GM19035 (cell line): ENCODE data around the gene SLC2A9.

Experiments
- ATAC-seq: cut with Tn5 transposase; IDR thresholded peaks from one replicate; pipeline ENCODE4 v1.9.1; 2021; ENCODE audit not compliant: unreplicated experiment

SLC2A9 gene

DNA sequence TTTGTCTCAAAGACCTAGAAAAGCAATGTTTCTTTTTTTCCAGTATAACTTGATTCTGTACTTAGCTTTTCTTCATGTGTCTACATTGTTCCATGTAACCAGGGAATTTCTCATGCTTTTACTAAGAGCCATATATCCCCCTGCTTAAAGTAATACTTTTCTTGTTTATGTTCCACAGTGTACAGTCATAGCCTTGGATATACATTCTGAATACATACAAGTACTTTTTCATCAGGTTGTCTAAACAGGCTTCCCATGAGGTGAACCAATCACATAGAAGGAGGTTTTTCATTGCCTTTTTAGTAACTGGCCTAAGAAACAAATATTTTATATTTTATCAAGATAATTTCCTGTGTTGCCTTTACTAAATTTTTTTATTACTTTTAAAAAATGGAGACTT lies 52.8 kb downstream of the SLC2A9 start:
- no peak for ATAC-seq

DNA sequence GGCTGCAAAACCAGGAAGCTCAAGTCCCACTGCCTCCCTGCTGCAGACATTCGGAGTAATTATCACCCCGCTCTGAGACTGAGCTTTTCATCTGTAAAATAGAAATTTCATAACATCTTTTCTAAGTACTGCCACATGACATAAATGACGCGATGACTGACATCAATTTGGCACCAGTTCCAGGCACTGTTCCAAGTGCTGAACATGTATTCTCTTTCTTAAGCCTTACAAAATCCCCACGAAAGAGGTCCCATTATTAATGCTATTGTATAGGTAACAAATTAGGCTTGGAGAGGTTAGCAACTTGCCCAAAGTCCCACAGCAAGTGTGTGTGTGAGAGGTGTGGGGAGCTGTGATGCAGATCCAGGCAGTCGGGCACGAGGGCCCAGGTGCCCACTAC lies 56.4 kb downstream of the SLC2A9 start:
- no peak for ATAC-seq

DNA sequence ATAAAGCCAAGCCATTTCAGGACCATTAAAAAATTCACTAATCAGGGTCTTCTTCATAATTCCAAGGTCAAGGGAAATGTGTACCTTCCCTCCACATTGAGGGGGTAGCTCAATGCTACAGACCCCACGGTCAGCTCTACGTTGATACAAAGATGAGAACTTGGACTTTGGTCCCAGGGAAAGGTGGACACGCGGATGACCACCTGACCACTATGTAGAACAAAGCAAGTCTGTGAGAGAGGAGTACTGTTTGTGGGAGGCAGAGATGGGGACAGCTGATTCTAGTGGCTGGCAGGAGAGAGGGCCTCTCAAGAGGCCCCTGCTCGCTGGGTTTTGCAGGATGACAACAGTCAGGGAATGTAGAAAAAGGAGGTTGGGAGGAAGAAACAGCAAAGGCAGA lies 58.0 kb downstream of the SLC2A9 start:
- no peak for ATAC-seq

DNA sequence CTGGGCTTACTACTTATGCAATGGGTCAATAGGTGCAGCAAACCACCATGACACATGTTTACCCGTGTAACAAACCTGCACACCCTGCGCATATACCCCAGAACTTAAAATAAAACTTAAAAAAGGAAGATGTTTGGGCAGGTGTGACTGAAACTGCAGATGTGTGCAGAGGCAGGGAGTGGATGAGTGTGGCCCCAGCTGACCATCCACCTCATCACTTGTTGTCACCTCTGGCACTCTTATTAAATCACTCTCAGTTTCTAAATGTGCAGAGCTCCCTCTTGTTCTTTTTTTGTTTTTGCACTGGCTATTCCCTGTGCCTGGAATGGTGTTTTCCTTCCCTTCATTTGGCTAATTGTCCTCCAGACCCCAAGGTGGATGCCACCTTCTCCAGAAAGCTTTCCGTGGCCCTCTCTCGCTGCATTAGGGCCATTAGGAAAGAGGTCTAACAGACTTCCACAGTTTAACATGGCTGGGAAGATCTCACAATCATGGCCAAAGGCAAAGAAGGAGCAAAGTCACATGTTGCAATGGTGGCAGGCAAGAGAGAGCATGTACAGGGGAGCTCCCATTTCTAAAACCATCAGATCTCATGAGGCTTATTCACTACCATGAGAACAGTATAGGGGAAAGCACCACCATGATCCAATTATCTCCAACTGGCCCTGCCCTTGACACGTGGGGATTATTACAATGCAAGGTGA lies 58.5 kb downstream of the SLC2A9 start:
- ATAC-seq, result no peak

DNA sequence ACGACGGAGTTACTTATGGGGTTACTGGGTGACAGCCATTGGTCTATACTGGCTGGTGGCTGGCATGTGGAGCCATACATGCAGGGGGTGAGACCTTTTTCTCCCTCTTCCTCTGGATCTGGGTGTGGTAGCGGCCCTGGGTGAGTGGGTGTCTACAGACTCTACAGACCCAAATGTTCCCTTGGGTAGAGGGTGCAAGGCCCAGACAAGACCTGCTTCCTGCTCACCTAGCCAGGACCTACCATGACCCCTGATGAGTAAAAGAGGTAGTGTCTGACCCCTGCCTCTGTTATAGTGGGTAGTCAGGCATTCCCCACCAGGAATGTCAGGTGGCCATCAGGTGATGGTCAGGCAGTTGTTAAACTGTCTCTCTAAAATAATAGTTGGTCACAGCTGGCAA lies 66.8 kb downstream of the SLC2A9 start:
- no peak for ATAC-seq

DNA sequence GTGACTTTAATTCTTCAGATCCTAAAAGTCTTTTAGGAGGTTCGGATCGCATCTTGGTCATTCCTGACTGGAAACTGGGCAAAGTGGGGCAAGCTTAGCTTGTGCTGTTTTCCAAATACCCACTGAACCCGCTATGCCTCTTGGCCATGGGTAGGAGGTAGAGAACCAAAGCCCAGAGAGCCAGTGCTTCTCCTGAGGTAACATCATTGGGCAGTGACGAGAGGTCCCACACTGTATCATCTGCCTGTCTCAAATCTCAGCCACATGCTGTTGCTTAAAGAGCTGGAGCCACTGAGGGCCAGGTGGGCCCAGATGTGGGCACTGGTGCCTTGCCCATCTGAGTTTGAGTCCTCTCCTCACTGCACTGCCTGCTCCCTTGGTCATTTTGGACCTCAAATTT lies 68.2 kb downstream of the SLC2A9 start:
- no peak for ATAC-seq

DNA sequence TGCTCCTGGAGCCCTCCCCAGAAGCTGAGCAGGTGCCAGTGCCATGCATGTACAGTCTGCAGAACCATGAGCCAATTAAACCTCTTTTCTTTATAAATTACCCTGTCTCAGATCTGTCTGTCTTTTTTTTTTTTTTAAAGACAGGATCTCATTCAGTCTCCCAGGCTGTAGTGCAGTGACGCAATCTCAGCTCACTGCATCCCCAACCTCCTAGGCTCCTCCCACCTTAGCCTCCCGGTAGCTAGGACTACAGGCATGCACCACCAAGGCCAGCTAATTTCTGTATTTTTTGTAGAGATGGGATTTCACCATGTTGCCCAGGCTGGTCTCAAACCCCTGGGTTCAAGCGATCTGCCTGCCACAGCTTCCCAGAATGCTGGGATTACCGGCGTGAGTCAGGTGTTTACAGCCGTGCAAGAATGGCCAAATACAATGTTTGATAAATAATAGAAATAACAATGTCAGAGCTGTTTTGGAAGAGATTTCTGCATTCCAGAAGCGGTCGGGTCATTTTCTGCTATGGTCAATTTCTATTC lies 68.8 kb downstream of the SLC2A9 start:
- no peak for ATAC-seq

DNA sequence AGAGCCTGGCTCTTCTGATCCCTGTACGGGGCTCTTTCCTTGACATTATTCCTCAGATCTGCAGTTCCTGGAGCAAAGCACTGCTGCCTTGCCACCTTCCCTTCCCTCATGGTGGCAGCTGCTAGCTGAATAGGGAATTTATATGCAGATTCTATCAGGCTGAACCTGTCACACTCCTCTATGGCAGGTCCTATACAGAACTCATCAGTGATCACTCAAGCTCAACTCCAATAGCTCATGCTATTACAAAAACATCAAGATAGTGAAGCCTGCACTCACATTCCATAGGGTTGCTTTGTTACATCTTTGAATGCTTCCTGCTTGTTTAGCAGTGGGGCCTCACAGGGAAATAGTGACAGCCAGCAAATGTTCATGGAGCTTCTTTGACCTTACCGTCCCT lies 71.7 kb downstream of the SLC2A9 start:
- ATAC-seq, result no peak

DNA sequence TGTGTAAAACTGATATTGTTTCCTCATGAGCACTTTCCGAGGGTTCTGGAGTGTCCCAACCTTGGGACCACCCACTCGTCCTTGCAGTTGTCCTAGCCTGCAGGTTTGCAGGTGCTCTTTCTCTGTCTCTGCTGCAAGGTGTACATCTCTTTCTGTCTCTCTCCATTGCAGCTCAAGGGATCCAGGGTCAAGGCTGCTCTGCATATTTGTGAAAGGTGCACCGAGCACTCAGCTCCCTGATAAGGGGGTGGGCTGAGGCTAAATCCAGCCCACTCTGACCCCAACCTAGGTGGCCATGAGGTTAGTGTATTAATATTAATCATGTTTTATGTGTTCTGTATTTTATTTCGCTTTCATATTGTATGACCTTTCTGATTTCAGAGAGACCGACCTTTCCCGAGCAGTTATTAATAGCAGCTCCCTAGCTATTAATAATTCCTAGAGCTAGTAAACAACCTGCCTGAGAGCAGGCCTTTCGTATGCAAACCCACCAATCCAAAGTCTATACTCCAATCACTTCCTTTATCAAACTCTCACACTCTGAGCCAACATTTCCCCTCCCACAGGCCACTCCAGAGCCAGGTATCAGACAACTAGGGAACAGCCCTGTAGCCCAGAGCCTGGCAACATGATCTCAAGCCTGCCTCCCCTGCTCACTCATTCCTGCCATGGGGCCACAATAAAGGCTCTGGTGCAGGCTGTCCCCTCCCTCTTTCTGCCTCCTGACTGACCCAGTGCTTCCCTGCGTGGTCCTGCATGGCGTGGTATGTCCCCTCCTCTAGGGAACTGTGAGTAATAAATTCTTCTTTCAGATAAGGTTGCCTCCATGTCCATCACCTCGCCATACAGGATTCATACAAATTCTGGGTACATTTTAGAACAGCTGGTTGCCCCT lies 73.9 kb downstream of the SLC2A9 start:
- ATAC-seq, result no peak

DNA sequence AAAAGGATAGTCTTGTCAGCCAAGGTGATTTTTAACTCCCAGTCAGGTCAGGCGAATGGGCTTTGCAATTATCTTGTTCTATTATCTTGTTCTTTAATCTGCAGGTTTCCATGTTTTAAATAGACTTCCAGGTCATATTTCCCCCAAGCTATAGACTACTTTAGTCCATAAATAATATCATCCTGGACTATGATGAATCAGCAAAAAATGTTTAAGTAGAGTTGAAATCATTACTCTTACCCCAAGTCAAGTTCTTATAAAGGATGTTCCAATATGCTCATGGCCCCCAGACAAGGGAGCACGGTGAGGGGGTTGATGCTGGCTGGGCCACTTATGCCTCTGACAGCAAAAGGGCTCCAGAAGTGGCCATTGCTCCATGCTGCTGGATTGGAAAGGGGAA lies 75.1 kb downstream of the SLC2A9 start:
- no peak for ATAC-seq

DNA sequence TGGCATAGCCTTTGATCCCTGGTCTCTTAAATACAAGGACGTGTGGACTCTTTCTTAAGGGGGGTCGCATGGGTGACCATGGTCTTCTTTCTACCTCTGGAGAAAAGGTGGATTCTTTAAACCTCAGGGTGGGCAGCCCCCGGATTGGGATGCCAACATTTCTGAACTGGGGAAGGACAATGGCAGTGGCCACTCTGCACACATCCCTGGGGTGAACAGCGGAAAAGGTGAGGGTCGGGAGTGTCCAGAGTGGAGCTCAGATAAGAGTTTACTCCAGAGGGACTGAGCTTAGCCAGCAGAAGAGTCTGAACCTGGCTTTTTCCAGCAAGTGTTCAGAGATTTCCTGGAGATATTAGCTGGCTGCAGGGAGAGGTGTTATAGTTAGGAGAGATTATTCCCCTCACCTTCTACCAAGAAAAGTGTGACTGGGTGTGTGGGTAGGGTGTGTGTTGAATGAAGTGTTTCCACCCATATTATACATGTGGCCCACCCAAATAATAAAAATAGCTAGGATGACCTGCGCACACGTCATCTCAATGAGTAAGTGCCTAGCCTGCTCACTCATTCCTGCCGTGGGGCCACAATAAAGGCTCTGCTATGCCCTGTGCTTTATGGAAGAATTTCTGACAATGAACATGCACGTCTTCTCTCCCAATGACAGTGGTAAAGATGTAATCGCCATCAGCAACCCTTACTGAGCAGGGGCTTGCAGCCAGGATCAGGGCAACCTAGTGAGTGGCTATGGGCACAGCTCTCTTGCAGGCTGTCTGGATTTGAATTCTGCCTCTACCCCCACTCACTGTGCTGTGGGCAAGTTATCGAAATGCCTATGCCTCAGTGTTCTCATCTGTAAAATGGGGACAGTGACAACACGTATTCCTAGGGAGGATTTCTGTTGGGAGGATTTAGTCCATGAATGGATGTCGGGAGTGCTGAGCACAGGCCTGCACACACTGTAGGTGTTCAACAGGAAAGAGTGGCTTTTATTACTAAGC lies 76.6 kb downstream of the SLC2A9 start:
- no peak for ATAC-seq

DNA sequence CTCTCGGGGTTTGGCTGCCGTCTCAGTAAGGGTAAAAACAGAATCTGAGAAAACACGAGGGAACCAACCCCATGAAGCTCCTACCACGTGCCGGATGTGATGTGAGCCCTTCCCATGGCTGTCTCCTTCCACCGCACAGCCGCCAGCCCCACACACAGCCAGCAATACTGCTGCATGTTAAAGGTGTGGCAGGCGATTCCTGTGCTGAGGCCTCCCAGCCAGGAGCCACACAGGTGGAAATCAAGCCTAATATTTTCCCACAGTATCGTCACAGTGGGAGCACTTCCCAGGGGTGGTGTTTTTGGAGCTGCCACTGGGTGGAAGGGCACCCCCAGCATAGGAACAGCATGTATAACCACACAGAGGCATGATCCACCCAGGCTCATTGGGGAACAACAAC lies 77.5 kb downstream of the SLC2A9 start:
- no peak for ATAC-seq

DNA sequence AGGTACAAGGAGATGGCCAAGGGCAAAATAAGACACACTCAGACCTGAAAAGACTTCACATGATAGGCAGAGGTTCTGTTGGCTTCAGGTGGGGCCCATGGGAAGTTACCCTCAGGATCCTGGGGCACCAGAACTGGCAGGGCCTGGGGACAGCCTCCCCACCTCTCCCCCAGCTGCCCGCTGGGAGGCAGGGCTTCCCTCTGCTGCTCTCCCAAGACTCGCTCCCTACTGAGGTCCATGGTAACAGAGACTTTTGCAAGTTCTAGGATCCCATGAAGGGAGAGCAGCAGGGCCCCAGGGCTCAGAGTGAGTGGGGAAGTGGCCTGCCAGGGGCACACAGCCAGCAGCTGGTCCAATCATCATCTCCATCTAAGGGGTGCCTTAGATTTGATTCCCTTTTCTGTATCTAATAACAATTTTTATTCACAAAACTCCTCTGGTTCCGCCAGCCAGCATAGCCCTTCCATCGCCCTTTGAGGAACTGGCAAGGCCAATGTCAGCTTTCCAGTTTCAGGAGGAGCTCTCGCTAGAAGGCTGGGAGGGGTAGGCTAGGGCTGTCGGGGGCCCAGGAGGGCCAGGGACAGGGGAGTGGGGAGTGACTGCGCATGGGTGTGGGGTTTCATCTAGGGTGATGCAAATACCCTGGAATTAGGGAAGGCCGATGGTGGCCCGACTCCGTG lies 78.2 kb downstream of the SLC2A9 start:
- no peak for ATAC-seq

DNA sequence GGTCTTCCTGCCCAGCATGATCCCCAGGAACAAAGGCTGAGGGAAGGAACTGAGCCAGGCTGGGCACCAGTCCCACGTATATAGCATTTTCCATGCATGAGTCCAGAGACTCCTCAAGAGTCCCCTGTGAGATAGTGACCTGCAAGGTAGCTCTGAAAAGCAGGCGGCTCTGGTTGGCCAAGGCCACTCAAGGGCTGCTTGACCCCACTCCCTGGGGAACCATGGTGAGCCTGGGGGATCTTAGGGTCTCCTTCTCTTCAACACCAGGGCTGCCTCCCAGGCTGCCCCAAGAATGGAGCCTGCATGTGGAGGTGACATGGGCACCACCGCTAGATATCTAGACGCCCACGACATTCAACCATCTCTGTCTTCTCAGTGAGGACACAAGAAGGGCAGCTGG lies 79.2 kb downstream of the SLC2A9 start:
- no peak for ATAC-seq

DNA sequence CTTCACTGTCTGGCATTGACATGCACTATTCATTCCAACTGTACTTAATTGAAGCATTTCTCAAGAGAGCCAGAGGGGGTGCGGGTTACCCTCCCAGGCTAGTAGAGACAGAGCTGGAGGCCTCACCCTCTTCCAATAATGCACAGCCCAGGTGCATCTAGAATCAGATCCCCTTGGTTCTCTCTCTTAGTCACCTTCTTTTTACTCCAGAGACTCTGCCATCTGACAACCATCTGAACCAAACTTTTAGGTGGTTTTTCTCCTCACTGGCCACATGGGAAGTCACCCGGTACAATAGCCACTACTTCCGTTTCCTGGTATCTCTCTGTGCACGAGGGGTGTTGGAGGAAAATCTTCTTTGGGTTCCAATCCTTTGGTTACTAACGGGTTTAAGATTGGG lies 81.3 kb downstream of the SLC2A9 start:
- ATAC-seq, result no peak

DNA sequence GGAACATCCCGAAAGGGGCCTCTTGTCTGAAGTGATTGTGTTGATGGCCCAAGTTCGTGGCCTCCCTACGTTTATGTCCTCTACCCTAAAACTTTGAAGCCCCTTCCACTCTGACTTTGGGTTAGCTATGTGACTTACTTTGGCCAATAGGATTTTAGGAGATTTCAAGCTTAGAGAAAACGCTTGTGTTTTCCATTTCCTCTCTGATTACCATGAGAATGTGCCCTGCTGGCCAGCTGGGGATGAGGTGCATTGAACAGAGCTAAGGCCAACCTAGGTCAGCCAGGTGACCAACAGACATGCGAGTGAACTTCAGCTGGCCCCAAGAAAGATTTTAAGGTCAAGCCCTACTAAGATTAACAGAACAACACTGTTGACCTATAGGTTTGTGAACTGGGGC lies 82.4 kb downstream of the SLC2A9 start:
- no peak for ATAC-seq

DNA sequence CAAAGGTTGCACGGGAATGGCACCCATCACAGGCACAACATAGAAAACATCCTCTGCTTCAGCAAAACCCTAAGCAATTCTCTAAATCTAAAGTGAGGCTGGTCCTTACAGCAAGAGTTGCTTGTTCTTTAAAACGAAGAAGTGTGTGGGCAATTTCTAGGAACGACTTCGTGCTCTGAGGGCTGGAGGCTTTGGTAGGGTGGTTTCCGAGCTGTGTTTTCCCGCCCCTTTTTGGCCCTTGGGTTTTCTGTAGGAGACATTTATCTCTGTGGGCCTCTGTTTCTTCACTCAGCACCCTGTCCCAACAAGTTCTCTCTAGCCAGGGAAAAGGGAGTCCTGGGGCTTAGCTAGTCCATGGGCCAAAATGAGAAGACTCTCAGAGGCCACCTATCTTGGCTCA lies 84.2 kb downstream of the SLC2A9 start:
- no peak for ATAC-seq

DNA sequence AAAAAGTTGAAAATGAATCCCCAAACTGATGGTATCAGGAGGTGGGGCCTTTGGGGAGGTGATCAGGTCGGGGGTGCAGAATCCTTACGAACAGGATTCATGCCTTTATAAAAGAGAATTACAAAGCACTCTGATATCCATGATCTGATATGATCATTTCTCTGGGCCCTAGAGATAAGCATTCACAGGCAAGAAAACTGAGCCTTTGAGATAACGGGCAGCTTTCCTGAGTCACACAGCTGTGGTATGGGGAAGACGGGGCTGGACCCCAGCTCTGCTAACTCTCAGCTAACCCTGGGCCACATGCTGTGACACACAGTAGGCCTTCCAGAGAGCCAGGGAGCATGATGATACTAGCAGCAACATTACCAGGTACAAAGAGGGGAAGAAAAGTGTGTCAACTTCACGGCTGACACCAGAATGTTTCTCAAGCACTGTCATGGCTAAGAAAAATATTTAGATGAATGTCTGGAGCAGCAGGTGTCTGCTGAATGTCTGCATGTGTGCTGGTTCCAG lies 85.1 kb downstream of the SLC2A9 start:
- no peak for ATAC-seq

DNA sequence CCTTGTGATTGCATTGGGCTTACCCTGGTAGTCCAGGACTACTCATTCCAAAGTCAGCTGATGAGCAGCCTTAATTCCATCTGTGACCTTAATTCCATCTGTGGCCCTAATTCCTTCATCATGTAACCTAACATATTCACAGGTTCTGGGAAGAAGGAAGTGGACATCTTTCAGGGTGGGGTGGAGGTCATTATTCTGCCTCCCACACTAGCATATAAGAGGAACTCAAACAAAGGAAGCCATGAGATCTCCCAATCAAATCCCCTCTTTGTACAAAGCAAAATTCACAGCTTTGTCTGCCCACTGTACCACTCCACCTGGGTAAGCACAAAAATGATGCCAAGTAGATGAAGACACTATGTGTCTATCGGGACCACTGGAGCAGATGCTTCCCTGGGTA lies 87.3 kb downstream of the SLC2A9 start:
- no peak for ATAC-seq

DNA sequence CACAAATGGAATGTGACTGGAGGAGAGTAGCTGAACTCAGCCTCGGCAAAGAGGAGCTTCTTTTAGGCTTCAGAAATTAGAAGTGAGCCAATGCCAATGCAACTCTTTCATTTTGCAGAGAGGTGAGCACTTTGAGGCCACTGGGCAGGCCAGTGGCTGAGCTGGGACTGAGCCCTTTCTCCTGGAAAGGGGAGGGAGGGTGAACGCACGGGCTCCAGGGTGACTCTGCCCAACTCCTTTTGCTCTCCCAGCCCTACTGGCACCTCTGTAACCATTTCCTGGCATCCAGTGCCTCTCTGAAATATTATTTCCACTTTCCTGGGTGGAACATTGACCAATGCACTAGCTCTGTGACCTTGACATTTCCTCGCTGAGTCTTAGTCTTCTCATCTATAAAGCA lies 88.1 kb downstream of the SLC2A9 start:
- ATAC-seq, result no peak
